OCI-LY7 (cell line): ENCODE results near the gene SMAP1.

Experiments used
- CTCF ChIP-seq: fragments of 200-600 bp; sonication (generic); conservative IDR thresholded peaks from 2 replicates; pipeline ENCODE4 v1.5.1; 2014; ENCODE audit warnings: mild to moderate bottlenecking, antibody characterized with exemption, low read length, moderate library complexity, mixed read lengths
- EZH2phosphoT487 ChIP-seq: fragments of 200-600 bp; sonication (generic); IDR thresholded peaks from 2 replicates; pipeline ENCODE4 v1.6.1; 2018; ENCODE audit warnings: low read depth, borderline replicate concordance, mild to moderate bottlenecking, mixed run types, antibody characterized with exemption, low read length, moderate library complexity, mixed read lengths

- TF ChIP-seq CTCF: no peak
- no peak for TF ChIP-seq EZH2phosphoT487
Measured at GRCh38 chr6:70673054-70673453, 5.4 kb downstream of the SMAP1 start.
